Effector memory CD4-positive, alpha-beta T cell (primary cell): Measurements from ENCODE around the gene BBS10.
"Not testable (repeated sequence)": the region's sequence is repeated elsewhere in the genome, so short reads cannot be mapped to it uniquely, and the experiment has no call there.

Source experiments
- DNase-seq, 3 donors: peaks; one replicate each; pipeline ENCODE4 v3.0.0-alpha.2; 2020
- H3K27ac ChIP-seq: 2 replicates; pipeline ENCODE4 v1.7.0; 2013; ENCODE audit warnings: mild to moderate bottlenecking, low read length, moderate library complexity; ENCODE audit not compliant: insufficient read depth, poor library complexity, severe bottlenecking
- H3K27me3 ChIP-seq: replicated peaks from 2 replicates; pipeline ENCODE4 v1.7.0; 2013; ENCODE audit warnings: mild to moderate bottlenecking, low read length; ENCODE audit not compliant: insufficient read depth, control insufficient read depth, poor library complexity, severe bottlenecking
- H3K36me3 ChIP-seq: 2 replicates; pipeline ENCODE4 v1.7.0; 2013; ENCODE audit warnings: mild to moderate bottlenecking, low read length, moderate library complexity; ENCODE audit not compliant: control insufficient read depth, insufficient read depth
- H3K4me1 ChIP-seq: 2 replicates; pipeline ENCODE4 v1.7.0; 2013; ENCODE audit warnings: low read length, mild to moderate bottlenecking; ENCODE audit not compliant: control insufficient read depth, insufficient read depth, poor library complexity, severe bottlenecking
- H3K4me3 ChIP-seq: 2 replicates; pipeline ENCODE4 v1.7.0; 2013; ENCODE audit warnings: low read length, low read depth, mild to moderate bottlenecking; ENCODE audit not compliant: insufficient read depth, poor library complexity, severe bottlenecking
- H3K9me3 ChIP-seq: 2 replicates; pipeline ENCODE4 v1.7.0; 2013; ENCODE audit warnings: mild to moderate bottlenecking, low read length, moderate library complexity; ENCODE audit not compliant: control insufficient read depth

Gene BBS10

GRCh38 chr12:76337583-76337982, 10.6 kb downstream of the BBS10 start:
- H3K9me3 ChIP-seq = no peaks in the 10 kb centered on the region
- H3K4me3 ChIP-seq = no peak overlapping the region
- DNase-seq = no peak
- no peaks in the 10 kb centered on the region for H3K27me3 ChIP-seq
- H3K27ac ChIP-seq = no peak overlapping the region
- H3K36me3 ChIP-seq = no peaks in the 10 kb centered on the region
- no peaks in the 10 kb centered on the region for H3K4me1 ChIP-seq

- no peak for DNase-seq
- H3K4me1 ChIP-seq = no peaks in the 10 kb centered on the region
- no peaks in the 10 kb centered on the region for H3K27me3 ChIP-seq
- no peak overlapping the region for H3K27ac ChIP-seq
- no peaks in the 10 kb centered on the region for H3K9me3 ChIP-seq
- no peaks in the 10 kb centered on the region for H3K36me3 ChIP-seq
- no peak overlapping the region for H3K4me3 ChIP-seq
Measured at GRCh38 chr12:76332606-76333005, 15.6 kb downstream of the BBS10 start.

DNA sequence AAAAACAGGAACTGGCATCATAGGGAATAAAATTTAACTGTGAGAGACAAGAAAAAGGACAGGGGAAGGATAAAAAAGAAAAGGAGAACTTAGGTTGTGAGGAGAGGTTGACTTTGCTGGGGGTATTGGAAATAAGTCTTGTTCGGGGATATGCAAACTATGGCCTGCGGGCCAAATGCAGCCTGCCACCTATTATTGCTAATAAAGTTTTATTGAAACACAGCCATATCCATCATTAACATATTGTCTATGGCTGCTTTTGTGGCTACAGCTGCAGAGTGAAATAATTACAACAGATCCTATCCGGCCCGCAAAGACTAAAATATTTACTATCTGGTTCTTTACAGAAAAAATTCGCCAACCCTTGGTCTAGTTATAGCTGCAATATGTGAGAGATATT, 18.6 kb downstream of the BBS10 start:
- Histone ChIP-seq H3K4me3 (no peak overlapping the region), H3K4me1 (no peaks in the 10 kb centered on the region), H3K9me3 (no peaks in the 10 kb centered on the region), H3K27ac (no peak overlapping the region), H3K27me3 (no peaks in the 10 kb centered on the region), H3K36me3 (no peaks in the 10 kb centered on the region)
- no peak for DNase-seq

DNA sequence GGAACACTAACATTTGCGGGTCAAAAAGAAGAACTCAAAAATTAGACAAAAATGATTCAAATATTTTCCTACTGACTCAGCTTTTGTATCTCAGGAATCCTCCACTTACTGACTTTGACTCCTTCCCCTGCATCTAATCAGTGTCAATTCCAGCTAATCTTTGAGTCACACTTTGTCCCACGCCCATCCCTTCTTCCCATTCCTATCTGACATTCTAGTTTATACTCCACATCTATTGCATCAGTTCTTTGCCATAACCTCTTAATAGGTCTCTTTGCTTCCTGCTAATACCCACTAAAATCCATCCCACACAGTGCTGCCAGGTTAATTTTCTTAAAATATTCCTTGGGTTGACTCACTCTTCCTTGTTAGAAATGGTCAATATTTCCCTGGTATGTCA, 19.1 kb downstream of the BBS10 start:
- Histone ChIP-seq H3K27ac (no peak overlapping the region), H3K36me3 (no peaks in the 10 kb centered on the region), H3K9me3 (no peaks in the 10 kb centered on the region), H3K4me3 (no peak overlapping the region), H3K27me3 (no peaks in the 10 kb centered on the region), H3K4me1 (no peaks in the 10 kb centered on the region)
- no peak for DNase-seq

- not testable (repeated sequence) for H3K27me3 ChIP-seq, H3K9me3 ChIP-seq, DNase-seq, H3K36me3 ChIP-seq, H3K4me3 ChIP-seq, H3K4me1 ChIP-seq, H3K27ac ChIP-seq
Measured at GRCh38 chr12:76319595-76320319, 28.5 kb downstream of the BBS10 start.

GRCh38 chr12:76318773-76319594, 29.2 kb downstream of the BBS10 start:
- DNase-seq = no peak
- no peaks in the 10 kb centered on the region for H3K4me1 ChIP-seq
- H3K27me3 ChIP-seq = no peaks in the 10 kb centered on the region
- H3K27ac ChIP-seq = no peak overlapping the region
- H3K4me3 ChIP-seq = no peak overlapping the region
- no peaks in the 10 kb centered on the region for H3K9me3 ChIP-seq
- H3K36me3 ChIP-seq = no peaks in the 10 kb centered on the region

- H3K36me3 ChIP-seq = no peaks in the 10 kb centered on the region
- H3K4me3 ChIP-seq = no peak overlapping the region
- no peak for DNase-seq
Measured at GRCh38 chr12:76317976-76318375, 30.2 kb downstream of the BBS10 start.

DNA sequence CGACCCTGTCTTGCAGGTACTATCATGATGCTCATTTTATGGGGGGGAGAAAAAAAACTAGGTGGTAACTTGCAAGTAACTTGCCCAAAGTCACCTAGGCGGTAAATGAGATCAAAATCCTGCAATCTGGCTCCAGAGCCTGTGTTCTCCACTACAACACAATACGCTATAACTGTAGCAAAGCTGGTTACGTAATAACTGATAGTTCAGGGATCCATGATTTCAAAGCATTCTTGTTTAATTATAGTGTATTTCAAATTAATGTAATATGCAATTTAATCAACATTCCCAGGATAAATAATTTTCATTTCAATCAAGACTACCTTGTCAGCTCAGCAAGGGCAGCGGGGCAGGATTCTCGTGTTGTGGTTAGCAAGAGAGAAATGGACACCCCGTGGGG, 31.7 kb downstream of the BBS10 start:
- H3K9me3 ChIP-seq = no peaks in the 10 kb centered on the region
- H3K27ac ChIP-seq = no peak overlapping the region
- H3K4me3 ChIP-seq = no peak overlapping the region
- H3K4me1 ChIP-seq = no peaks in the 10 kb centered on the region
- no peak for DNase-seq
- no peaks in the 10 kb centered on the region for H3K27me3 ChIP-seq
- H3K36me3 ChIP-seq = no peaks in the 10 kb centered on the region

More at GRCh38 chr12:76317976-76318375, 30.2 kb downstream of the BBS10 start:
- H3K27me3 ChIP-seq = no peaks in the 10 kb centered on the region
- no peaks in the 10 kb centered on the region for H3K9me3 ChIP-seq
- no peaks in the 10 kb centered on the region for H3K4me1 ChIP-seq
- H3K27ac ChIP-seq = no peak overlapping the region

DNA sequence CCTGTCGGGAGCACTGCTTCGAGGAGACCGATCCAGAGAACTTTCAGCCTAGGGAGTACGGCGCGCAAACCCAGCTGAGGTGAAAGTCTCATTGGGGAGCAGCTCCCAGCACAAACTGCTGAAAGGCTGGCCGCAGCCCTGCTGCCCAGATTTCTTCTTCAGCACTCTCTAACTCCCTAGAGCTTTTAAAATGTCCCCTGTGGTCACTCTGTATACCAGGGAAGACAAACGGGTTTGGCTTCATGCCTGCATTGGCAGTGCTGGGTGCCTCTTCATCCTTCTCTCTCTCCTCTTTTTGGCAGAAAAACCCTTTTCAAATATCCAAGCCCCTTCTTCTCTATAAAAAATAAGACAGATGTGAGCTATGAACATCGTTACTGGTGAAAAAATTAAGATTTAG, 34.9 kb downstream of the BBS10 start:
- Histone ChIP-seq H3K36me3 (no peaks in the 10 kb centered on the region), H3K4me3 (no peak overlapping the region), H3K27ac (no peak overlapping the region), H3K9me3 (no peaks in the 10 kb centered on the region), H3K27me3 (no peaks in the 10 kb centered on the region), H3K4me1 (no peaks in the 10 kb centered on the region)
- no peak for DNase-seq

DNA sequence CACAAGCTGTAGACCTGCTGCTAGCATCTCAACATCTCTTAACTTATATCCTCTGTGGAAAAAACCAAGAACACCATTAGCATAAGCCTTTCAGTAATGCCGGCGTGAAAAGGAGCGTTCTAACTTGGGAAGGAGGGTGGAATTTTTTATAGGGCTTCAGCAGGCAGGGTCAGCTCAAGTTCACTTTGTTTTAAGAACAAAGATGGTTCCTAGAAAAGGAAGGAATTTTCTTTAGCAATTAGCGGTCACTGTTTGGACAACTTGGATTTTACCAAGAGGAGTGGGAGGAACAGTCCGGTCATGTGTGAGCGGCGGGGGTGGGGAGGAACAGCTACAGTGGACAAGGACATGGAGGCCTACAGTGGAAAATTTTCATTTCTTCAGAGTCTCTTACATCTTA, 35.9 kb downstream of the BBS10 start:
- Histone ChIP-seq H3K4me3 (no peak overlapping the region), H3K9me3 (no peaks in the 10 kb centered on the region), H3K27ac (no peak overlapping the region), H3K36me3 (no peaks in the 10 kb centered on the region), H3K27me3 (no peaks in the 10 kb centered on the region), H3K4me1 (no peaks in the 10 kb centered on the region)
- no peak for DNase-seq
